GM21423 (cell line): Measurements from ENCODE around the gene TRAPPC3.
"Not testable (repeated sequence)": the region's sequence is repeated elsewhere in the genome, so short reads cannot be mapped to it uniquely, and the experiment has no call there.

Source experiments
- ATAC-seq: cut with Tn5 transposase; IDR thresholded peaks from one replicate; pipeline ENCODE4 v1.9.1; 2021; ENCODE audit warnings: mild to moderate bottlenecking, moderate library complexity; ENCODE audit not compliant: unreplicated experiment

Gene TRAPPC3

DNA sequence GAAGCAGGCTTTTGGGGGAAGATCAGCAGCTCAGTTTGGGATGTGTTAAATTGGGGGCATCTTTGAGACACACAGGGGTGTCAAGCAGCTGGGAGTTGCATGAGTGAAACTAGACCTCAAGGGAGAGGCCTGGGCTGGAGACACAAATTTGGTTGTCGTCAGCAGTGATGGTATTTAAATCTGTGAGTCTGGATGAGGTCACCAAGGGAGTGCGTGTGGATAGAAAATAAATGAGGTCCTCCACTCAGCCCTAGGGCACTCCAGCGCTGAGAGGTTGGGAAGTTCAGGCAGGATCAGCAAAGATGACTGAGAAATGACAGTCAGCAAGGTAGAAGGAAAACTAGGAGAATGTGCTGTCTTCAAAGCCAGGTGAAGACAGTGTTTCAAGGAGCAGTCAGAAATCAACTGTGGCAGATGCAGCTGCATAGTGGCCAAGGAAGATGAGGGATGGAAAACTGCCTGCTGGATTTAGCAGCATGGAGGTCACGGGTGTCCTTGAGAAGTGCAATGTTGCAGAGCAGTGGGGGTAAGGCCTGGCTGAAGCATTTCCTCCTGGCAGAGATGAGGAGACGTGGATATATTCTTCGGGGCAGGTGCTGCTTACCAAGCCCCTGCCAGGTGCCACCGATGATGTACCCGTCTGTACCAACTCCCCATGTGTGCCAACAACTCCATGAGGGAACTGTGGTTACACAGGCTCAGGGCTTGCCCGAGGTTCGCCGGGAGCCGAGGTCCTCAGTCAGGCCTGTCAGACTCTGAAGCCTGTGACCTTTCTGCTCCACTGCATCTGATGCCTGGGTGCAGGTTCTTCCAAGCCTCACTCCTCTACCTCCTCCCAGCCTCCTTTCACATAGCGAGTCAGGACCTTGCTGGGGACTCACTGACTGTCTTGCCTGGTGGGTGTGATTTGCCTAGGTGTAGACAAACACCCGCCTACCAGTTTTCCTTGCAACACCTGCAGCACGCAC is 17.9 kb upstream of the TRAPPC3 start:
- ATAC-seq: no peak

DNA sequence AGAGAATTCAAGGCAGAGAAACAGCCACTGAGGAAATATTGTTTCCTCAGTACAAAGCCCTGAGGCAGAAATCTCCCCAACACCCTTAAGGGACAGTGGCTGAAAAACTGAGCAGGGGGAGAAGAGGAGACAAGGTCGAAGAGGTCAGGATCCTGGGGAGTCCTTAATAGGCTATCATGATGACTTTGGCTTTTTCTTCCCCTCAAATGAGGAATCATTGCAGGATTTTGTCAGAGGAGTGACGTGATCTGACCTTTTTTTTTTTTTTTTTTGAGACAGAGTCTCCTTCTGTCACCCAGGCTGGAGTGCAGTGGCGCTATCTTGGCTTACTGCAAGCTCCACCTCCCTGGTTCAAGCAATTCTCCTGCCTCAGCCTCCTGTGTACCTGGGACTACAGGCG is 16.9 kb upstream of the TRAPPC3 start:
- no peak for ATAC-seq

DNA sequence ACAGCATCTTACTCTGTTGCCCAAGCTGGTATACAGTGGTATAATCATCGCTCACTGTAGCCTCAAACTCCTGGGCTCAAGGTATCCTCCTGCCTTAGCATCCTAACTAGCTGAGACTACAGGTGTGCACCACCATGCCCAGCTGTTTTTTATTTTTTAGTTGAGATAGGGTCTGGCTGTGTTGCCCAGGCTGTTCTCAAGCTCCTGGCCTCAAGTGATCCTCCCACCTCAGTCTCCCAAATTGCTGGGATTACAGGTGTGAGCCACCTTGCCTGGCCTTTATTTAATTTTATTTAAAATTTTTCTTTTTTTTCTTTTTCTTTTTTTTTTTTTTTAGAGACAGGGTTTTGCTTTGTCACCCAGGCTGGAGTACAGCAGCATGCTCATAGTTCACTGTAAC is 15.9 kb upstream of the TRAPPC3 start:
- ATAC-seq: no peak

DNA sequence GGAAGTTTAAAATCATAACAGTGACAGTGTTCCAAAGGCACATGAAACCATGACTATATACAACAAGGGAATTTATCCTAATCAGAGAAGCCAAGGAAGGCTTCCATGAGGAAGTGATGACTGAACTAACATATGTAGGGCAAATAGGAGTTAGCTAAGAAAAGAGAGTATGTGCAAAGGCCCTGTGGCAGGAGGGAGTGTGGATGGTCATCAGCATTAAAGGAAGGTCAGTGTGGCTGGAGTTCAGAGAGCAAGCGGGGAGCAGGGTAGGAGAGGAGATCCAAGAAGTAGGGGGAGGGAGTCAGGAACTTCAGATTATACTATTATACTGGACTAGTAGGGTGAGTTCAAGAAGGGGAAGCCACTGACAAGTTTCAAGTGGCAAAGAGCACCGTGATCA is 15.1 kb upstream of the TRAPPC3 start:
- no peak for ATAC-seq

DNA sequence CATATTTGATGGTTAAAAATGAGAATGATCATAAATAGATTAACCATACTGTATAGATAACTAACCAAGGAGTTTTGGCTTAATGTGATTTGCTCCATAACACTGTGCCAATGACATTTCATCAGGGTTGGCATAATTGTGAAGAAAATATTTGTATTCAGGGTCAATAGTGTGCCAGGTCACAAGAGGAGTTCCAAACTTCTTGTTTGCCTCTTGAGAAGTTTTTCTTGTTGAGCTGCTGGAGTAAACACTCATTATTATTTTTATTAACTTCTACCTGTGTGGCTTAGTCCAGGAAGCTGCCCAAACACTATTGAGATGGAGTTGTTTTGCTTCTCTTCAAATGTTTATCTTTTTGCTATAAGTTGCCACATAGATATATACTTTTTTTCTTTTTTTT is 14.1 kb upstream of the TRAPPC3 start:
- ATAC-seq: no peak

DNA sequence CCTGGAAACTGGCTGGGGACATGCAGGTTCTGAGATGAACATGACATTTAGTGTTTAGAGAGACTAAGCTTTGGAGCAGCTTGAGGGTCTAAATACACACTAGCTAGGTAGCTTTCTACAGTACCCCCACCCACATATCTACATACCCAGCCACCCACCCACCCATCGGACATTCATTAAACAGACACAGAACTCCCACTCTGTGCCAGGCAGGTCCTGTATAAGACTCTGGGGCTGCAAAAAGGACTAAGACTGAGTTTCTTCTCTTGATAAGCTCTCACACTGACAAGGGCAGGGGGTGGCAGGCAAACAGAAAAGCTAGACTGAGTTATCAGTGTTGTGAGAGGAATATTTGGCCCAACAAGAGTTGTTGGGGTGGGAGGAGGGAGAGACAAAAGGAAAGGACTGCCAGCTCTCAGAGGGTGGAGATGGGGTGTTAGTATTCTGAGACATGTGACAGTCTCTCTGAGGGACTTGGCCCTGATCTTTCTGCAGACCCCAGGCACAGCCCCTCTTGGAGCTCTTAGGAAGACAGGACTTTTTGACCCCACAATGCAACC is 13.5 kb upstream of the TRAPPC3 start:
- ATAC-seq: no peak

DNA sequence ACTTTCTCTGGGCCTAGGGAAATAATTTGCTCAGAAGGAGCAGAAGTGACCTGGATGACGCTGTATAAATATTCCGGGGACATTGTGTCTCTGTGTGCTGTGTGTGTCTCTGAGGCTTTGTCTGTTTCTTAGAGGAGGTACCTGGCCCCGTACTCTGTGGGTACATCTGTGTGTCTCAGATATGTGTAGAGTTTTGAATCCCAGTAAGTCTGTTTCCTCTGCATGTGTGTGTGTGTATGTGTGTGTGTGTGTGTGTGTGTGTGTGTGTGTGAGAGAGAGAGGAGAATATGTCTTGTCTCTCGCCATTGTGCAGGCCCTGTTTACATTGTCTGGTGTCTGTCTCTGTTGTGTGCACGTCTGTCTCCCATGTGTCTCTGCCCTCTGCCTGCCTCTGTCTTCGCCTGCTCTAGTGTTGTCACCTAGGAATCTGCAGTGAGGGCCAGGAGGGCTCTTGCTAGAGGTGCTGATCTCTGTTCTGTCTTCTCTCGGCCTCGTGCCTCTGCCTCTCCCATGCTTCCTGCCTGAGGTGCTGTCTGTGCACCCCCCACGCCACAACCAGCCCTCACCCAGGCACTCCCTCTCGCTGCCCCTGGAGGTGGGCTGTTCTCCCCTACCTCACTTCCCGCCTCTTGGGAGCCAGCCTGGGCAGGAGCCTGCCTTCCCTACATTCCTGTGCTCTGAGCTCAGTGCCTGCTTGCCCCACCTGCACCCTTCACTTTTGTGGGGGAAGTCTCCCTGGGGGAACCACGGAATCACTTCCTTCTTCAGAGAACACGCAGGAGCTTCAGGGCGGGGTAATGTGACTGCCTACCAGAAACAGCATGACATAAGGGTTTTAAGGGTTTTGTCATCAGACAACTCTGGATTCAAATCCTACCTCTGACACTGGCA is 12.6 kb upstream of the TRAPPC3 start:
- ATAC-seq: no peak

DNA sequence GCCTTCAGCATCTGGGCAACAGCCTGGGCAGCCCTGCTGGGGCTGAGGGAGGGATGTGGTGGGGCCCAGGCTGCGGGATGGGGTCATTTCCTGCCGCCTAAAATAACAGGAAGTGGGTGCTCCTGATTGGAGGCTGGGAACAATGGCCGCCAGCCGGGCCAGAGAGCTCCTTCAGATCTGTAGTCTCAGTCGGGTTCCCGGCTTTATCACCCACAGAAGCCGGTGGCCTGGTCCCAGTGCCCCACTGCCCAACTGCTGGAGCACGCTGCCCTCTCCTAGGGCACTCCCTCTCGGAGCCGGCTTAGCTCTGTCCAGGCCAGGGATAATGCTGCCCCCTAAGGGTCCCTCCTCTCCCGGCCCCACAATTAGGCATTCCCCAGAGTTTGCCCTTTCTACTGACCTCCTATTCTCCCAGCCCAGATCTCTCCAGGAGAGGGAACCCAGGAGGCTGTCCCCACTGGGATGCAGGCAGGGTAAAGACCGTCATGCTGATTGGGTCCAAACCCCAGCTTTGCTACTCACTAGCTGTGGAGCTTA is 11.7 kb upstream of the TRAPPC3 start:
- peak; percentile 32 for ATAC-seq

DNA sequence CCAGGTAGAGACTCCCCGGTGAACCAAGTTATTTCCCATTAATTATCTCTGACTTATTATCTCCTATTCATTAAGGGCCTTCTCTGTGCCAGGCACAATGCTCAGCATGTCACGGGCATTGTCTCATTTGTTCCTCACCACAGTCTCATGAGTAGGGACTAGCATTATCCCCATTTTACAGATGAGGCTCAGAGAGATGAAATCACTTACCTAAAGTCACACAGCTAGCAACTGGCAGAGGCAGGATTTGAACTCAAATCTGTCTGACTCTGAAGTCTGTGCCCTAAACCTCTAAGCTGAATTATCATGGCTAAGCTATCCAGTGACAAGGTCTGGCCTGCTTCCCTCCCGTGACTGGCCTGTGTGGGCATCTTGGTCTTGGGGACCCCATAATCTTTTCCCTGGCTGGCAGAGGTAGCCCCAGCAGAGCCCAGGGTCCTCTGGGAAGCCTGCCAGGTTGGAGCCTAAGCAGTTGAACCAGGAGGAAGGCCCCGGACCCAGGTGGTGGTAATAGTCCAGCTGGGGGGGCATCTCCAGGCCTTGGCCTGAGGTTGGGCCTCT is 11.2 kb upstream of the TRAPPC3 start:
- no peak for ATAC-seq

DNA sequence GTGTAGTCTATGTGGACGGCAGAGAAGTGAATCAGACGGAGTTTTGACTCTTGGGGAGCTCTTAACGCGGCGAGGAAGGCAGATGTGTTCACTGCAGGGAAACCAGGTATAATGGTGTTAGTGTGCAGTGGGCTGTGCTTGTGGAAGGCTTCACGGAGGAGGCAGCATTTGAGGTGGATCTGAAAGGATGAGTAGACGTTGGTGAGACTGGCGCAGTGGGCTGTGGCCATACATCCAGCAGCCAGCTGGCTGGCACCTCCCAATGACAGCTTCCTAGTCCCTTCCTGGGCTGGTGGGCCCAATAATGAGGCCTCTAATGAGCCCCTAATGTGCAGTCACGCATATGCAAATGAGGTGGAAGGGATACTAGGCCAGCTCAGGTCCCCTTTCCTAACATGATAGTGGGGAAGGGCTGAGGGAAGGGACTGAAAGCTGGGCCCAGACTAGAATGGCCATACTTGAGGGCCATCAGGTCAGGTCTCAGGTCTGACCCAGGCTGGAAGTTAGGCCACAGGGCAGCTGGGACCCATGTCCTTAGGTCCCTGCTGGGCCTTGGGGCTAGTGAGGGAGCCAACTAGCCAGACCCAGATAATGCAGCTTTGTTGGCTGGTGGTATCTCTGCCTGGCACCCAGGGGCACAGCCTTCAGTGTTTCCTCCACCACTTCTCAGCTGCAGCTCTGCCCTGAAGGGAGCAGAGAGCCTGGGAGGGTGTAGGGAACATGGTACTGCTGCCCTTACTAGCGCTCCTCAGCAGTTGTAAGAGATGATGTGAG is 10.5 kb upstream of the TRAPPC3 start:
- ATAC-seq: no peak

DNA sequence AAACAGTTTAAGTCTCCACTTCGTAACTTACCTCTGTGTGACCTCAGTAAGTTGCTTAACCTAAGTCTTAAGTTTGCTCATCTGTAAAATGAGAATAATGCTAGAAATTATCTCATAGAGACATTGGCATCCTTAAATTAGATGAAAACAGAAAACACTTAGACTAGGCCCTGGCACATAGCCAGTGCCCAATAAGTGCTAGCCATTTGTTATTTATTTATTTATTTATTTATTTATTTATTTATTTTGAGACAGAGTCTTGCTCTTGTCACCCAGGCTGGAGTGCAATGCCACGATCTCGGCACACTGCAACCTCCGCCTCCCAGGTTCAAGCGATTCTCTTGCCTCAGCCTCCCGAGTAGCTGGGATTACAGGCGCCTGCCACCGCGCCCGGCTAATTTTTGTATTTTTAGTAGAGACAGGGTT is 9.6 kb upstream of the TRAPPC3 start:
- ATAC-seq: not testable (repeated sequence)

DNA sequence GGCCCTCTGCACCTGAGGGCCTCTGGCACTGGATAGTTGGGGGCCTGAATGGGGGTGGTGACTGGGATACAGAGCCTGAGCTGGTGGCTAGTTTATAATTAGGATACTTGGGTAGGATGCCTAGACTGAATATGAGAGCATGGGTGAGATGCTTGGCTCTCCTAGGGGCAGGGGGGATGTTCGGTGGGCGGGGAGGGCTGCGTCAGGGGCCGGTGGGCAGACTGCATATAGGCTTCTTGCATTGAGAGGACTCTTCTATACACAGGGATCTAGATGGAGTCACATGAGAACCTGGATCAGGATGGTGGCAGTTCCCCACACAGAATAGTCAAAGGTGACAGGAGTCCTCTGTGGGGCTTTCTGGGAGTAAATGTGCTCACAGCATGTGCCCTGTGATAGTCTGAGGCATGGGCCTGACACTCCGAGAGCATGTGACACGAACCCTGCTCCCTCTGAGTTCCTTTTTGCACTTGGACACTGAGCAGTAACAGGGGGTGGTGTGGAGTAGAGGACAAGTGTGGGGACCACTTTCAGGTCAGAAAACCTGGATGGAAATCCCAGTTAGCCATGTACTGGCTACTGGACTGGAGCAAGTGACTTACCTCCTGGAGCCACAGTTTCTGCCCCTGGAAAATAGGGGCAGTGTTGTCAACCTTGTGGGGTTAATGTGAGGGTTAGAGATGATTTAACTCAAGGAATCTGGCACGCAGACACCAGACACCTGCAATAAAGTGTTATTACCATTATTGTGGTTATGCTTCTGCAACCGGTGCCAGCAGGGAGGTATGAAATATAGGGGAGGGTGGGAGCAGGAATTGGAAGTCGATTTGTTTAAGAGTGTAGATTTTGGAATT is 8.9 kb upstream of the TRAPPC3 start:
- ATAC-seq: no peak

DNA sequence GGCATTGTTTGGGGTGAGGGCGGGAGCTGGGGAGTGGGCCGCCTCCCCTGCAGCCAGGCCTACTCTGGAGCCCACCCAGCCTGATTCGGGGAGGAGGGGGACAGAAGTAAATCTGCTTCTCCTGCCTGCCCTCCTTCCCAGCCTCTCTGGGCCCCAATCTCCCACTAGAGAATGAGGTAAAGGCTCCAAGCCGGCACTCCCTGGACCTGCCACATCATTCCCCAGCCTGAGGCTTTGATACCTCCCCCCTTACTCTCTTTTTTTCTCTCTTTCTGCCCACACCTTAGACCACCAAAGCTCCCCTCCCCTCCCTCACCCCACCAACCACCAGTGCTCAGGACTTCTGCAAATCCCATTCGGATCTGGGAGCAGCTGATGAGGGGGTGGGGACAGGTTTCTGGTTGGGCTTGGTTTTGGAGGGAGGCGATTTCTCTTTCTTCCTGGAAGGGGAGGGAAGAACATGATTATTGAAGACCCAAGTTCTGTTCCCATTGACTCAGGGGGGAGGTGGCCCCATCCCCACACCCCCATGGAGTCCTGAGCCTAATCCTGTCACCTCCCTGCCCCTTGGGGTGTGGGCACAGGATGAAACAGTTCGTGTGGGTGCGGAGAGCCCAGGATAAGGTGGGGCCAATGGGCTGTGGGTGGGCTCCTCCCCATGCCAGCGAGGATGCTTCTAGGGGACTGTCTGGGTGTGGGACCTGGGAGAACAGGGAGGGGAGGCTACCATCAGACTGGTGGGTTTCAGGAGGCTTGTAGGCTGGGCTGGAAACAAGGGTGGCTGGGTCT is 8.0 kb upstream of the TRAPPC3 start:
- no peak for ATAC-seq

DNA sequence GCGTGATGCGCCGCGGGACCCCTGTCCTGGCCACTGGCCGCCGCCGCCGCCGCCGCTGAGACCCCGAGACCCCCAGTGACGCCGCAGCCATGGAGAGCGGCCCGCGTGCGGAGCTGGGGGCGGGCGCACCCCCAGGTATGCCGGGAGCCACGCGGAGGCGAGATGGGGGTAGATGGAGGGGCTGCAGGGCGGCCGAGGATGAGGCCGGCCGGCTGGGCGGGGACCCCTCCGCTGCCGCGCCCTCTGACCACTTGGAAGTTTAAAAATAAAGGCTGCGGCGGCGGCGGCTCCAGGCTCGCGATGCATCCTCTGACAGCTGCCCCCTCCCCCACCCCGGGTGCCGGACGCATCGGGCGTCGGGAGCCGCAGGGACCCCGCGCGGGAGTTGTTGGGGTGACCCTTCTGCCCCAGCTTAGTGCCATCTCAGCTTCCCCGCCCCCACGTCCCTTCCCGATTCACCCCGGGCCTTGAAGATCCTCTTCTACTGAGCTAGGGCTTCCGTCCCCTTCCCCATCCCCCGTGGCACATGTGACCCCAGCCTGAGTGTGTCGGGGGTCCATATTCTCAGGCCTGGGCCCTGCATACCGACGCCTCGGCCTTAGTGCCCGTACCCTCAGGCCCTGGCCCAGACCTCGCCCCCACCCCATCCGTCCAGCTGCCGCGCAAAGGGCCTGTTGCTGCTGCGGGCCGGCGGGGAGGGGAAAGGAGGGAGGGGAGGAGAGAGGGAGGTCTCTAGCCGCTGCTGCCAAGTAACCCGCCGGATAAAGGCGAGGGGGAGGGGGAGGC is 7.2 kb upstream of the TRAPPC3 start:
- peak; percentile 14 for ATAC-seq

DNA sequence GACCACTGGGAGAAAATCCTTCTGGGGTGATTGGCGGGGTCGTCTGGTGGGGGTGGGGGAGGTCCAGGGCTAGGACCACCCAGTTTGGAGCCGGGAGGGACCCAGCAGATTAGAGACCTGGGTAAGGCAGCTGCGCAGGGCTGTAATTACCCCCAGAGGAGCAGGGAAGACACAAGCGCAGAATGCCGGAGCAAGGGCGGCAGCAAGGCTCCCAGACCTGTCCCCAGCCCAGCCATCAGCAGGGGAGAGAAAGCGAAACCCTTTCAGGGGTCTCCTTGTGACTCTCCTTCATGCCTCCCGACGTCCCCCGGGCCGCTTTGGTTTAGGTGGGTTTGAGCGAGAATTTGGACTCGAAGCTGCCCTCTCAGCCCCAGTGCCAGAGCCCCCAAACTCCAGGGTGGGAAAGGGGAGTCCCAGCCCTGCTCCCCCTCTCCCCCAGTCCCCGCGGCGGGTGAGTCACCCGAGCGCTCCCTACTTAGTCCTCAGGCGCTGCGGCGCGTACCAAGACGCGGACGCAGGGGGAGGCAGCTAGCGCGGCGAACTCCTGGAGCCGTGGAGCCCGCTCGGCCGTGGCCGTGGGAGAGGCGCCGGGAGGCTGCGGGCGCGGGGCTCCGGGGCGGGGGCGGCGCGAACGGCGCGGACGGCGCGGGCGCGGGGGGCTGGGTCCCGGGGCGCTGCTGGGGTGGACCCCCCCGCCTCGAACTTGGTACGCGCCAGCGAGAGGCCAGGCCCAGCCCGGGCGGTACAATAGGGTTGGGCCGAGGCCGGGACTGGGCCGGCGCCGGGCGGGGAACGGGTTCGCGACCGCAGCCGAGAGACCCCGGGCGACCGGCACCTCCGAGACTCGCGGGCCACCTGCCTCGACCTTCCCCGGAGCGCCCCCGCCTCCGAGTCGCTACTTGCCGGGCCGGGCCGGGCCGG is 6.4 kb upstream of the TRAPPC3 start, which contains the start of gene MAP7D1:
Gene MAP7D1, plus strand, starts transcription at position 753 of the 921 bp plus-strand sequence. CDS start 258 bp downstream, outside the sequence.
- peak; percentile 47 for ATAC-seq

DNA sequence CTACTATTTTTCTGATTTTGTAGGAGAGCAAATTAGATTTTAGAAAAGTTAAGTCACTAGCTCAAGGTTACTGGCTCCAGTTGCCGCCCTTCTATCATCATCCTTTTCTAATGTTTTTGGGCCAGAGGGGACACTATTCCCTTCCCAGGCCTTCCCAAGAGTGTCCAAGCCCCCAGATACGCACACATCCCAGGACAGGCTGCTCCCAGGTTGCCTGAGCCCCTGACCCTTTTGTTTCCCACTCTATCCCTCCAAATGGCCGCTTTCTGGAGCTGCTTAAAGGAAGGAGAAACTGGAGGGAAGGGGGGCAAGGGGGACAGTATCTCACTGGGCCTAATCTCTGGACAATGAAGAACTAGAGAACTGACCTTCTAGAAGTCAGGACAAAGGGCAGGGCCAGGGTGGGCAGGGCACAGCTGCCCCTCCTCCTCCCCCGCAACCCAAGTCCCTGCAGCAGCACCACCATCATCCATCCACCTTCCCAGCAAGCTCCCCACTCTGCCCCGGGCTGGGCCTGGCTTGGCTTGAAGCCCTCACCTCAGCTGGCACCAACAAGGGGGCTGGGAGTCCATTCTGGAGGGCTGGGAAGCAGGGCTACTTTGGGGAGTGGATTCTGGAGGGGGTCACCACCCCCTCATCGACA is 5.6 kb upstream of the TRAPPC3 start:
- no peak for ATAC-seq
